GM03348 (cell line): ENCODE data around the gene TOP2A.

Experiments
- DNase-seq: peaks from one replicate; pipeline ENCODE4 v3.0.0; 2012; ENCODE audit warnings: low spot score

Gene TOP2A

DNA sequence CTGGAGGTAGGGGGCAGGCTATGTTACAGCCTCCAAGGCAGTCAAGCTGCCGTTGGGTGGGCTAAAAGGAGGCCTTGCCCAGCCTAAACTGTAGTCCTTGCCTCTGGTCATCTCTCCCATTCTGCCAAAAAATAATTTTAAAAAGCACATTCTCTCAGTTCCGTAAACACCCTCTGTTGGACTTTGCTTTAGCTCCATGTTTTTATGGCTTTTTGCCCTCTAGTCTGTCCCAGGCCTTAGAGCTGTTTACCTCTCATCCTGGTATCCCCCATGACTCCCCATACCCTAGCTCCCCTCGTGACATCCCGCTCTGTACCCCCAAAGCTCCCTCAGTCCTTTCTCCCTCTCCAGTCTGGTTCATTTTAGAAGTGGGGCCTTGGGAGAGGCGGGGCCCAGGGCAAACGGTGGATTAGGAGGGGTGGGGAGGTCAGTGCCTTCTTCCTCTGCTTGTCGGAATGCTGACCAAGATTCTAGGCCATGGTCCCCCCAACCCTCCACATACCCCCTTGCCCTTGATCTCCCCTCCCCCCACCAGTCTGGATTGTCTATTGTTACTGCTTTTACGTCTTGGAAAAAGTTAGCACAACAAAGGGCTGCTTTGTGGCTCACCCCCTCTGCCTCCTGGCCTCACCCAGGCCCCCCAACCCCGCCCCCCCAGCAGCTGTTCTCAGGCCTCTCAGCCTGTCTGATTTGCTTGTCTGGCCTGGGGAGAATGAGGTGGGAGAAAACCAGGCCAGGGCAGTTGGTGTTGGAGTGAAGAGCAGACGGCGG is 71.5 kb downstream of the TOP2A start:
- DNase-seq: no peak

DNA sequence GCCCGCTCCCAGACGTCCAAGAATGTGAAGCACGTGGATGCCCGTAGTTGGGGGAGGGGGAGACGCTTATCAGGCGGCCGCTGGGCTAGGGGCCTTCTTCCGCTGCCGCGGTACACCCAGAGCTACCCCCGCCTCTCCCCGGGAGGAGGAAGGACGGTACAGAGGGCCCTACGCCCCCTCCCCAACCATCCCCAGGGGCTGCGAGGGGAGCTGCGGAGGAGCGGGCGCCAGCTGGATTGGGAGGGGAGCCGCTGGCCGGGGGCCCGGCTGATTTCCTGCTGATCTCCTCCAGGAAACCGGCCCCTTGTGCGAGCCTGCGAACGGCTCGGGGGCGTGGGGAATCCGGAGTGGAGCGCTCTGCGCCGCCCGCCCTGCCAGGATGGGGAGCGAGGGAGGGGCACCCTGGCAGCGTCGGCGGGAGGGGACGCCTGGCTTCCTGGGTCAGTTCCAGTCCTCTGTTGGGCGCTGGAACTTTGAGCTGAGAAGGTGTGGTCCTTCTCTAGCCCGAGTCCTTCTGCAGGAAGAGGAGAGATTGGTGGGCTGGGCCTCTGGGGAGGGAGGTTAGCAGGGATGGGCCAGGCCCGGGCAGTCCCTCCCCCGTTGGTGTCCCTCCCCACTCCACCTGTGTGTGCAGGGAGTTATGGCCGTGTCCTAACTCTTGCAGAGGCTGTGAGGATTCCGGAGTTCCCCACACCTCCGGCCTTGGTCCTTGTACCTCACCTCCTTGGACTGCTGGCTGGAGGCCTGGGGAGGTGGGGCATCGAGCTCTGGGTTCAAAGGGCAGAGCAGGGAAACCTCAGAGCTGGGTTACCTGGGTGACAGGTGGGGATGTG is 72.3 kb downstream of the TOP2A start:
- peak; percentile 86 for DNase-seq

DNA sequence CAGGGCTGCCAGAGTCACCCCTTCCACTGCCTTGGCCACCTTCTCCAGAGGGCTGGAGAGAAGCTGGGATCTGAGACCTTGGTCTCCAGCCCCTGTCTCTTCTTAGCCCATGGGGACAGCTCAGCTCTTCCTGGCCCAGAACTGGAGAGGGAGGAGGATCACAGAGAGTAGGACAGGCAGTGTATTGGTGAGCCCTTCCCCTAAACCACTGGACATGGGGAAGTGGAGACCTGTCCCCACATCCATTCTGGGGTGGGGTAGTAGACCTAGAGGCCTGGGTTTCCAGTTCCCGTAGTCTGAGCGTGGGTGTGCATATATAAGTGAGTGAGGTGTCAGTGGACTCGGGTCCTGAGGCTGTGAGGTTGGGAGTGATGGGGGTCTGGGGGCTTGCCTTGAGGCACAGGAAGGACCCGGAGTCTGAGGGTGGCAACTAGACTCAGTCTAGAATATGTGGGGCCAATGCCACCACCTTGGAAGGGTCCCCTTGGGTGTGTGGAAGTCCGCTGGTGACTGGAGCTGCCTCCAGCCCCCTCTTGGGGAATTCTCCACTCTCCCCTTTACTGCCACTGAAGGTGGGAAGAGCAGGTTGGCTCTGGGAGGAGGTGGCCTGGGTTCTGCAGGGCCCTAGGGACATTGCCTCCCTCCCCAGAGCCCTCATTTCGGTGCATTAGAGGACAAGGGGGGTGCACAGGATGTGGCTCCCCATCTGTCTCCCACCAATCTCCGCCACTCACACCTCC is 73.1 kb downstream of the TOP2A start:
- no peak for DNase-seq

- DNase-seq: no peak
Measured at GRCh38 chr17:40343219-40344119, 74.2 kb downstream of the TOP2A start.

GRCh38 chr17:40342504-40343218 is 75.0 kb downstream of the TOP2A start:
- DNase-seq: no peak

- peak; percentile 93 for DNase-seq
Measured at GRCh38 chr17:40341808-40342503, 75.7 kb downstream of the TOP2A start.

DNA sequence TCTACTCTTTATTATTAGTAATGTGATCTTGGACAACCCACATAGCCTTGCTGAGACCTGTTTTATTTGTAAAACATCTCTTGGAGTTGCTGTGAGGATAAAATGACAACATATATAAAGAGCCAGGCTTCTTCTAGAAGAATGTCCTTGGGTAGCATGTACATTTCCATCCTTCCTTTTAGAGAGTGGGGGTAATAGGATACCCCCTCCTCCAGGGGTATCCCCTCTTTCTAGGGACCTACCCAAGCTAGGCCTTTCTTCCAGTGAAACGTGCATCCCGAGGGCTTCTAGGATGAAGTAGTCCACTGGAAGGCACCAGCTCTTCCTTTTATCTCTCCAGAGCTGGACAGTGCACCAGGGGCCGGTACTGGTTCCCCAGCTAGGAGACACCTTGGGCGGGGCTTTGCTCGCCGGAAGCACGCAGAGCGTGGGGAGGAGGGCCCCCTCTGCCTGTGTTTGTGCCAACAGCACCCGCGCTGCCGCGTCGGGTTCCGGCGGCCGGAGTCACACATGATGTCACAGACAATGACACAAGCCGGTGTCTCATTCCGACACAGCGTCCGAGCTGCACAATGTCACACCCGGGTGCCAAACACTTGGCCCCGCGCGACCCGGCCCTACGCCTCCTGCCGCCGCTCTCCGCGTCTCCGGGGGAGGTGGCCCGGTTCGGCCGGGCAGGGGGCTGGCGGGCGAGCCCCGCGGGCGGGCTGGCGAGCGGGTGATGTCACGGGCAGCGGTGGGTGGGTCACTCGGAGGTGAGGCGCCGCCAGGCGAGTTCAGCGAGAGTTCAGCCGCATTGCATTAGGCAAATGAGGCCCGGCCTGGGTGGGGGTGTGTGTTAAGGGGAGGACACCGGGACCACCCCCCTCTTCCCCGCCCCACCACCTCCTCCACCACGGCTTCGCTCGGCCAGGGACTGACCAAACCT is 76.6 kb downstream of the TOP2A start:
- DNase-seq: peak; percentile 90

DNA sequence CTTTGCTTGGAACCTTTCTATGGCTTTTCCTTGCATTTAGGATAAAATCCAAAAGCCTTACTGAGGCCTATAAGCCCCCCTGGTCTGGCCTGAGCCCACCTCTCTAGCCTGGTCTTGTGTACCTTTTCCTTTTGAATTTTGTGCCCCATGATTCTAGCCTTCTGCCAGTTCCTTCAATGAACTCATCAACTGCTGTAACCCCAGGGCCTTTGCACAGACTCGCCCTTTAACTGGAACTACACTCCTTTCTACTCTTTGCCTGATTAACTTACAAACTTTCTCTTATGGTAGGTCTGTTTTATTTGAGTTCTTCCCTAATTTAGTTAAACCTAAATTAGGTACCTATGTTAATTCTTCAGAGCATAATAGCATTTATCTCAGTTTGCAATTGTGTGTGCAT is 77.4 kb downstream of the TOP2A start:
- DNase-seq: no peak

- no peak for DNase-seq
Measured at GRCh38 chr17:40338941-40339649, 78.6 kb downstream of the TOP2A start.
